T-helper 2 cell treated with Interferon-gamma antibody and Interleukin-4, amounts not matched to agents 5 μg/mL and 100 μg/mL, for 36 hours (primary cell): ENCODE data around the gene LBHD2.

ENCODE experiments used
- DNase-seq: peaks from one replicate; pipeline ENCODE4 v3.0.0; 2021; ENCODE audit warnings: low spot score
- H3K27ac Mint-ChIP-seq: one replicate; pipeline ENCODE4 v1.8.0; 2021; ENCODE audit warnings: mild to moderate bottlenecking, mixed read lengths
- H3K27me3 Mint-ChIP-seq: one replicate; pipeline ENCODE4 v1.8.0; 2021; ENCODE audit warnings: low read depth, mixed read lengths
- H3K36me3 Mint-ChIP-seq: one replicate; pipeline ENCODE4 v1.8.0; 2021; ENCODE audit warnings: low read depth, mixed read lengths
- H3K4me1 Mint-ChIP-seq: one replicate; pipeline ENCODE4 v1.8.0; 2021; ENCODE audit warnings: low read depth, mixed read lengths
- H3K4me3 Mint-ChIP-seq: one replicate; pipeline ENCODE4 v1.8.0; 2022; ENCODE audit warnings: mild to moderate bottlenecking, moderate library complexity, mixed read lengths
- H3K9me3 Mint-ChIP-seq: one replicate; pipeline ENCODE4 v1.8.0; 2021; ENCODE audit warnings: mixed read lengths

LBHD2 gene

DNA sequence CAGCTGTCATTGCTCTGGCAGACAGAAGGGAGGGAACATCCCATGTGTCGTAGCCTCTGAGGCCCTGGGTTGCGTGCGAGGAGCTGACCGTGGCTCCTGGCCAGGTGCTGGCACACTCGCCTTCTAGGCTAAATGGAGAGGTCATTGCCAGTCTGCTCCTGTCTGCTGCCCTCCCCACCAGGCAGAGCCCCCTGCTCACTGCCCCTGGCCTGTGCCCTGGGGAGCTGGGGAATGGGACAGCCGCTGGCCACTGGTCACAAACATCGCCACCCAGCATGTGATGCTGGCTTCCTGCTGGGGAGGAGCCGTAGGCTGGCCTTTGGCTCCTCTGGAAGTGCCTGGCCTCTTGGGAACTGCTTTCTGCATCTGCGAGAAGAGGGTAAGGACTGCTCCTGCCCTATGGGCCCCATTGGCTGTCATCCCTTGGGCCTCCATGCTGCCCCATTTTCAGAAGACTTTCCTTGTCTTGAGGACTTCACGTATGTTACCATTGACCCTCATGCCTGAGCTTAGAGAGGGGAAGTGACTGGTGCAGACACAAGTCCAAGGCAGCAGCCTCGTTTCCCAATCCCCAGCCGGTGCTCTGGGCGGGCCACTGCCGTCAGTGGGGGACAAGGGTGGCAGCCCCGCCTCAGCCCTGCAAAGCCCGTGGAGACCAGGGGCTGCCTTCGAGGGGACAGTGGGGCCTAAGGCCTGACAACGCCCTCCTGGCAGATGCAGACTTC, 37.3 kb downstream of the LBHD2 start:
- no peak overlapping the region for H3K4me3 Mint-ChIP-seq
- peaks cover 33% of the 10 kb centered on the region for H3K27me3 Mint-ChIP-seq
- DNase-seq: no peak
- no peaks in the 10 kb centered on the region for H3K36me3 Mint-ChIP-seq
- H3K27ac Mint-ChIP-seq: no peak overlapping the region
- peaks cover 2% of the 10 kb centered on the region for H3K4me1 Mint-ChIP-seq
- no peaks in the 10 kb centered on the region for H3K9me3 Mint-ChIP-seq

DNA sequence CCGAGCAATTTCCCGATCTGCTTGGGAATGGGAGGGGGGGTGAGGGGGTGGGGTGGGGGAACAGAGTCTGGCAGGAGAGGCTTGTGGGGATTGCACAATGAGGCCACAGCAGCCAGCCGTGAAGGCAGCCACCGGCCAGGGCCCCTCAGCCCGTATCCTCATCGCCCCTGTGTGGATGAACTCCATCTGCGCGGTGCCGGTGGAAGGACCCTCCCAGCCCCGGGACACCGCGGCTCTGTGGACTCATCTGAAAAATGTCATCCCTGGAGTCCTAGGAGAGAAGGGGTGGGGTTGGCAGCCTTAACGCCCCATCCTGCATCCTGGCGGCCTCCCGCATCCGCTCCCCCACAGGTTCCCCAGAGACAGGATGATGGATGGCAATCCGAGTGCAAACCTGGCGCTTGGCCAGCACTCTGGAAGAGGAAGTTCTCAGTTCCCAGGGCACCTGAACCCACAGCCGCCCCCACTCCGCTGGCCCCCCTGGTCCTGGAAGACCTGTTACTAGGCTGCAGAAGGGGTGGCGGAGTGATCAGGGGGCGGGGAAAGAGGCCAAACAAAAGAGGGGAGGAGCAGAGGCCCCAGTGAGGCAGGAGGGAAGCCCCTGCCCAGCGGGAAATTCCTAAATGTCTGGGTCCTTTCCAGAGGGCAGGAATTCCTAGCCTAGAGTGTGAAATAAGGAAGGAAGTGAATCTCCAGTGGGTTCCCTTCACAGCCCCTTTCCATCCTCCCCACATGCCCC, 38.0 kb downstream of the LBHD2 start:
- peaks cover 2% of the 10 kb centered on the region for H3K4me1 Mint-ChIP-seq
- H3K4me3 Mint-ChIP-seq: no peak overlapping the region
- no peak for DNase-seq
- no peaks in the 10 kb centered on the region for H3K9me3 Mint-ChIP-seq
- H3K27me3 Mint-ChIP-seq: peaks cover 33% of the 10 kb centered on the region
- H3K36me3 Mint-ChIP-seq: no peaks in the 10 kb centered on the region
- H3K27ac Mint-ChIP-seq: no peak overlapping the region

DNA sequence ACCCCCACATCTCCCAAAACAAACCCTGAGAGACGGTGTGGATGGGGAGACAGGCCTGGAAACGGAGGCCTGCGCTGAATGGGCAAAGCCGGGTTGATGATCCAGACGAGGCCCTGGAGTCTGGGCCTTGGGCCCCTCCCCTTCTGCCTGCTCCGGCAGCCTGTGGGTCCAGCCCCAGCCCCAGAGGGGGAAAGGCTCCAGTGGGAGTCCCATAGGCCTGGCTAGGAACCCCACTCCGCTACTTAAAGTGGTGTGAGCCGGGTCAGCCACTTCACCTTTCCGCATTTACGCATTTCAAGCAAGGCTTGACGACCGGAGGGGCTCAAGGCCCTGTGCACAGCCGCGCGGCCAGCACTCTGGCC, 38.6 kb downstream of the LBHD2 start:
- no peaks in the 10 kb centered on the region for H3K9me3 Mint-ChIP-seq
- H3K27ac Mint-ChIP-seq: no peak overlapping the region
- peaks cover 33% of the 10 kb centered on the region for H3K27me3 Mint-ChIP-seq
- DNase-seq: no peak
- H3K36me3 Mint-ChIP-seq: no peaks in the 10 kb centered on the region
- H3K4me1 Mint-ChIP-seq: peaks cover 2% of the 10 kb centered on the region
- H3K4me3 Mint-ChIP-seq: no peak overlapping the region

DNA sequence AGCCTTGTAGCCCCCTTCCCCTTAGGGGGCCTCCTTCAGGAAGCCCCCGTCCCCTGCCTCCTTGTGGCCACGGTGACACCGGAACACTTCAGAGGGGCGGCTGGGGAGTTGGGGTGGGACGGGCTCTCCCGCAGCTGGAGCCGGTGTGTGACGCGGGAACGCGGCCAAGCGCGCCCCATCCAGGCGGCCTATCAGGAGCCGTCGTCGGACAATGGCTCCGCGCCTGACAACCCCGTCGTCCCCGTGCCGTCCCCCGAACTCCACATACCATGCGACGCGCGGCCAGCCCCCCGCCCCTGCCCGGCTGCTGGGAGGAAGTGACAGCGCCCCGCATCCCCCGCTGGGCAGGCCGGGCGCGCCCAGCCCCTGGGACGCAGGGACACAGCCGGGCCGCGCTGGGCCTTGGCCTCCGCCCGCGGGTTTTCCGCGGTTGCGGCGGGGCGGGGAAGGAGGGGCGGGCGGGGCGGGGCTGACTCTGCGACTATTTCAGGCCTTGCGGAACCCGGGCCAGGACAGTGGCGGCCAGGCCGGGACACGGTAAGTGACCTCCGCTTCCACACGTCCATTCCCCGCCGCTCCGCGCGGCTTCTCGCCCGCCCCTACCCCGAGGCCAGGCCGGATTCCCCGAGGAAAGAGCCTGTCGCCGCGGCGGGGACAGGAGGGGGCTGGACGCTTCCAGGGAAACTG, 39.1 kb downstream of the LBHD2 start, which contains the start of gene TNFAIP2:
TSS of gene TNFAIP2 (plus strand) at position 515 of the 687 bp plus-strand sequence. CDS start 2,997 bp downstream, outside the sequence.
- no peak within 1 kb of the TSS for H3K27ac Mint-ChIP-seq
- peaks cover 2% of the 10 kb centered on the region for H3K4me1 Mint-ChIP-seq
- H3K9me3 Mint-ChIP-seq: no peaks in the 10 kb centered on the region
- DNase-seq: no peak
- H3K4me3 Mint-ChIP-seq: no peak within 1 kb of the TSS
- H3K27me3 Mint-ChIP-seq: peaks cover 33% of the 10 kb centered on the region
- H3K36me3 Mint-ChIP-seq: no peaks in the 10 kb centered on the region

DNA sequence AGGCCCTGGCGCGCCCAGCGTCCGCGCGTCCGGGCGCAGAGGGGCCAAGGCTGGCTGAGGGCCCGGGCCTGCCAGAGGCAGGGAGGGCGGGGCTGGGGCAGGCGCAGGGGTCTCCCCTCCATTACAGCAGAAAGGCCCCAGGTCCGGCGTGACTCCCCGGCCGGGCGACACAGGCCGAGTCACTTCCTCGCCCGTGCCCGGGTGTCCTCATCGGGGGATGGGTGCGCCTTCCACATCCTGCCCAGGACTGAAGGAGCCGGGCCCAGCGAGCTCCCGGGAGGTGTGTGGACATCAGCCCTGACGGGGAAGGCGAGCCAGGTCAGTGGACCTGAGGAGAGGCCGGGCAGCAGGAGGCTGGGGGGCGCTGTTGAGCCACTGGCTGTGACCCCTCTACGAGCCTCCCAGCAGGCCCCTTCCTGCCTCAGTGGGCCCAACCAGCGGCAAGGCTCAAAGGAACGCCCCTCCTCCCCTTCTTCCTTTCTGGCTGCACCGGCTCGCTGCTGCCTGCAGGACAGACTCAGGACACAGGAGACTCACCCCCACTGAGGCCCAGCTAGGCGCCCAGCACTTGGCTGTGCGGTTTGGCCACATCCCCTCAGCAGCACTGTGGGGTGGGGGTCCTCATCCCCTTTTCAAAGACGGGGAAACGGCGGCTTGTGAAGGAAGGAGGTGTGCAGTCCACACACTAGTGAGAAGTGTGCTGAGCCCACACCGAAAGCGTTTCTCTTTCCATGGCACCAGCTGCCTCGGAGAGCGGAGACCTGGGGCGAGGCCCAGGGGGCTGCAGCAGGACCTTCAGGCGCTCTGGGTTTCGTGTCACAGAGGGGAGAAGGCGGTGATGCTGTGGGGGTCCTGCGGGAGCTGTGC, 39.9 kb downstream of the LBHD2 start:
- Mint-ChIP-seq H3K4me3 (no peak overlapping the region), H3K36me3 (no peaks in the 10 kb centered on the region), H3K9me3 (no peaks in the 10 kb centered on the region), H3K27ac (no peak overlapping the region), H3K4me1 (peaks cover 2% of the 10 kb centered on the region), H3K27me3 (peaks cover 33% of the 10 kb centered on the region)
- no peak for DNase-seq

DNA sequence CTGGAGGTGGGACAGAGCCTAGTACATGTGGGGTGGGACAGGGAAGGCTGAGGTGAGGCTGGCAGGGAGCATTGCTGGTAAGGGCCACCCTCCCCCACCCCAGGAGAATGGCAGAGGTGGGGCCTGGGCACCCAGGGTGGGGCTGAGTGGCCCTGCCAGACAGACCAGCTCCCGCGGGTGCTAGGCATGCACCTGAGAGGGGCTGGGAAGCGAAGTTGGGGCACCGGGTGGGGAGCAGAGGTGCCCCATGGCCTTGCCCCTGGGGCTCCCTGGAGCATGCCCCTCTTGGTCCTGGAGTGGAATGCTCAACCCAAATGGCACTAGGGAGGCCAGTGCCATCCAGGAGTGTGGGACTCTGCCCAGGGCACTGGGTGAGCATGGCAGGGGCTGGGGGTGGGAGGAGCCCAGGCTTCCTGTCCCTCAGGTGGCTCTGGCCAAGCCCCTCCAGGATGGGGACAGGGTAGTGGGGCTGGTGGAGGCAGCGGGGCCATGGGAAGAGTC, 40.5 kb downstream of the LBHD2 start:
- H3K4me3 Mint-ChIP-seq: no peak overlapping the region
- no peaks in the 10 kb centered on the region for H3K36me3 Mint-ChIP-seq
- peaks cover 33% of the 10 kb centered on the region for H3K27me3 Mint-ChIP-seq
- no peaks in the 10 kb centered on the region for H3K9me3 Mint-ChIP-seq
- H3K27ac Mint-ChIP-seq: no peak overlapping the region
- peaks cover 2% of the 10 kb centered on the region for H3K4me1 Mint-ChIP-seq
- no peak for DNase-seq

DNA sequence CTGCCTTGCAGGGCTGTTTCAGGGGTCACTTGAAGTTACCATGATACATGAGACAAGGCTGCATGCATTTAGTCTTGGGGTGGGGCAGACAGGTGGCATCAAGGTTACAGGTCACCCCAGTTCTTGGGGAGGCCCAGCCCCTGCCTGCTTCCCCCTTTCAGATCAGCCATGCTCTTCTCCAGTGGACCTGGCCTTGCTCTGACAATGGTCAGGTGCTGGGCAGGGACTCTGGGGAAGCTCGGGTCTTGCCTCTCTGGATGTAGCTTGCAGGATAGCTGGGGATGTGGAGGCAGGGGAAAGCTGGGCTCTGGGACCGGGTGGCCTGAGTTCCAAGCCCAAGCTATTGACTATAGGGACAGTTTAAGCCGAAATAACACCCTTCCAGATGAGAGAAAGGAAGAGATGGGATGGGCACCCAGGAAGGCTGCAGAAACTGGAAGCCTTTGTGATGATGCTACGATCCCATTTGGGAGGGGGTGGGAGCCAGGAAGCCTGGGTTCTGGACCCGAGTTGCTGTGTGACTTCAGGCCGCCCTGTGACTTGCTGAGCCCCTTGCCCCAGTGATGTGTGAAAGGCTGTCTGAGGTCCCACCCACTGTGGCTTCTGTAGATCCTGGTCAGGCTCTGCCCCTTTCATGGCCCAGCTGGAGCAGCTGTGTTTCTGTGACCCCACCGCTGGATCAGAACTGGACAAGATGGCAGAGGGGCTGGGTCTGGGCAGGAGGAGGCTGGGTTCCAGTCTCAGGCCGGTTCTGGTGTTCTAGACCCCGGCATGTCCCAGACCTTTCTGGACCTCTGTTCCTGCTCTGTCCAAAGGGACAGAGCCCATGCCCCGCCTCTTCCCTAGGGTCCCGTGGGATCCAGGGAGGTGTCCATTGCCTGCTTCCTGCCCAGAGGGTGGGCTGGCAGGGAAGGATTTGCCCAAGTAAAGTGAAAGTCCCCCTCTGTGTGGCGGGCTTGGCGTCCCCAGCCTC, 41.4 kb downstream of the LBHD2 start:
- no peaks in the 10 kb centered on the region for H3K9me3 Mint-ChIP-seq
- no peaks in the 10 kb centered on the region for H3K36me3 Mint-ChIP-seq
- H3K27me3 Mint-ChIP-seq: peaks cover 26% of the 10 kb centered on the region
- peaks cover 2% of the 10 kb centered on the region for H3K4me1 Mint-ChIP-seq
- no peak for DNase-seq
- H3K27ac Mint-ChIP-seq: no peak overlapping the region
- no peak overlapping the region for H3K4me3 Mint-ChIP-seq

DNA sequence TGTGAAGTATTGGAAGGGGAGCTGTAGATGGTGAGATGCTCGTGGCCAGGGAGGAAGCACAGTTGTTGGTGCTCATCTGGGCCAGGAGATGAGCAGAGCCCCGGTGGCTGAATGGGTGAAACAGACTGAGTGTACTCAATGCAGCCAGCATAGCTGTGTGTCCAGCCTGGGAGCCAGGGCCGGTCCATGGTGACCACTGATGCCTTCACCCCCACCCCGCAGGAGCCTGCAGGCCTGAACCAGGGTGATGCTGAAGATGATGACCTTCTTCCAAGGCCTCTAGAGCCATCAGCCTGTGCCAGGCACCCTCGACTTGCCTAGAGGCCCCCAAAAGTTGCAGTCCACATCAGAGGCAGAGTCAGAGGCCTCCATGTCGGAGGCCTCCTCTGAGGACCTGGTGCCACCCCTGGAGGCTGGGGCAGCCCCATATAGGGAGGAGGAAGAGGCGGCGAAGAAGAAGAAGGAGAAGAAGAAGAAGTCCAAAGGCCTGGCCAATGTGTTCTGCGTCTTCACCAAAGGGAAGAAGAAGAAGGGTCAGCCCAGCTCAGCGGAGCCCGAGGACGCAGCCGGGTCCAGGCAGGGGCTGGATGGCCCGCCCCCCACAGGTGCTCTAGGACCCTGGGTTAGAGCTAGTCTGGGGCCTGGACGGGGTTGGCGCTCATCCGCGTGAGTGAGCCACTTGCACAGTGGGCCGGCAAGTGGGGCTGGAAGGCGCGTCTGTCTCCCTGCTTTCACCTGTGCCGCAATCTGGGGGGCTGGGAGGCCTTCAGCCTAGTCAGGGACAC, 42.3 kb downstream of the LBHD2 start:
- Mint-ChIP-seq H3K4me1 (no peaks in the 10 kb centered on the region), H3K27me3 (peaks cover 18% of the 10 kb centered on the region), H3K36me3 (no peaks in the 10 kb centered on the region), H3K27ac (no peak overlapping the region), H3K4me3 (no peak overlapping the region), H3K9me3 (no peaks in the 10 kb centered on the region)
- DNase-seq: no peak

DNA sequence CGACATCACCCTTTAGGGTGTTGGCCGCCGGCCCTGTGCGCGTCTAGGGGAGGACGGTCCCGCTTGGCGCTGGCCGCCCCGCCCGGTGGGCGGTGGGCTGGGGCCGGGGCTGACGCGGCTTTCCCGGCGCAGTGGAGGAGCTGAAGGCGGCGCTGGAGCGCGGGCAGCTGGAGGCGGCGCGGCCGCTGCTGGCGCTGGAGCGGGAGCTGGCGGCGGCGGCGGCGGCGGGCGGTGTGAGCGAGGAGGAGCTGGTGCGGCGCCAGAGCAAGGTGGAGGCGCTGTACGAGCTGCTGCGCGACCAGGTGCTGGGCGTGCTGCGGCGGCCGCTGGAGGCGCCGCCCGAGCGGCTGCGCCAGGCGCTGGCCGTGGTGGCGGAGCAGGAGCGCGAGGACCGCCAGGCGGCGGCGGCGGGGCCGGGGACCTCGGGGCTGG, 42.9 kb downstream of the LBHD2 start:
- Mint-ChIP-seq H3K36me3 (no peaks in the 10 kb centered on the region), H3K9me3 (no peaks in the 10 kb centered on the region), H3K27ac (no peak overlapping the region), H3K4me1 (no peaks in the 10 kb centered on the region), H3K4me3 (no peak overlapping the region), H3K27me3 (peaks cover 14% of the 10 kb centered on the region)
- DNase-seq: no peak

DNA sequence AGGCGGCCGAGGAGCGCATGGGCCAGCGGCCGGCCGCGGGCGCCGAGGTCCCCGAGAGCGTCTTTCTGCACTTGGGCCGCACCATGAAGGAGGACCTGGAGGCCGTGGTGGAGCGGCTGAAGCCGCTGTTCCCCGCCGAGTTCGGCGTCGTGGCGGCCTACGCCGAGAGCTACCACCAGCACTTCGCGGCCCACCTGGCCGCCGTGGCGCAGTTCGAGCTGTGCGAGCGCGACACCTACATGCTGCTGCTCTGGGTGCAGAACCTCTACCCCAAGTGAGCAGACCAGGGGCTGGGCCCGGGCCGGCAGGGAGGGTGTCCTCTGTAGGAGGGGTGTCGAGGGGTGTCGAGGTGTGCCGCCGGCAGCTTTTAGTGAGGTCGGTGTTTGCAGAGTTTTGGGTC, 43.3 kb downstream of the LBHD2 start:
- H3K27me3 Mint-ChIP-seq: peaks cover 9% of the 10 kb centered on the region
- H3K27ac Mint-ChIP-seq: no peak overlapping the region
- H3K36me3 Mint-ChIP-seq: no peaks in the 10 kb centered on the region

DNA sequence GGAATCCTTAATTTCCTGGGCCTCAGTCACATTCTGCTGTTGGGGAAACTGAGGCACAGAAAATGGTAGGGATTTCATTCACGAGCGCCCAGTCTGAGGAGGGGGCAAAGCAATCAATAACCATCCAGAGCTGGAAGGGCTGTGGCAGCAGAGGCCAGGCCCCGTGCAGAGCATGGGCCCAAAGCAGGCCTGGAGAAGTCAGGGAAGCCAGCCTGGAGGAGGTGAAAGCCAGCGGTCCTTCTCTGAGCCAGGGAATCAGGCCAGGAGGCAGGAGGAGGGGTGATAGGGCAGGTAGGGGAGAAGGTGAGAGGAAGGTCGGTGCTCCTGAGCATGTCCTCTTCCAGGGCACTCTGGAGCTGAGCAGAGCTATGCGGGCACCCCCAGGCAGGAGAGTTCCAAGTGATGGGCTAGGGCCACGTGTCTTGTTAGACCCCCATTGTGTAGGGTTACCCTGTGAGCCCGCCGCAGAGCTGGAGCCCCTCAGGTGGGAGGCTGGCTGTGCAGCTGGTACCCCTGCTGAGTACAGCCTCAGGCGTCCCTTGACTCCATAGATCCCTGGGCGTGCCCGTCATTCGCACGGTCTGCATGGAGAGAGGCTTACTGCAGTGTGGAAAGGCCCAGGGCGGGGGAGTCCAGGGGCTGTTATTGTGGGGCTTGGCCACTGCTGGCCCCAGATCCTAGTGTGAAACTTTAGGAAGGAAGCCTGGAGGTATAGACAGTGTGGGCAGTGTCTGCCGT, 44.0 kb downstream of the LBHD2 start:
- Mint-ChIP-seq H3K27me3 (peaks cover 8% of the 10 kb centered on the region), H3K27ac (no peak overlapping the region), H3K36me3 (no peaks in the 10 kb centered on the region), H3K9me3 (no peaks in the 10 kb centered on the region), H3K4me1 (no peaks in the 10 kb centered on the region), H3K4me3 (no peak overlapping the region)
- DNase-seq: no peak

More for the DNA sequence above, 43.3 kb downstream of the LBHD2 start:
- Mint-ChIP-seq H3K4me1 (no peaks in the 10 kb centered on the region), H3K9me3 (no peaks in the 10 kb centered on the region), H3K4me3 (no peak overlapping the region)
- no peak for DNase-seq
